HG02623 (cell line): ENCODE results near the gene SNX32.
A peak's percentile ranks its signal among the peaks of the same experiment; 100 is the strongest.

Experiments
- ATAC-seq: cut with Tn5 transposase; IDR thresholded peaks from one replicate; pipeline ENCODE4 v1.9.1; 2021; ENCODE audit warnings: moderate library complexity; ENCODE audit not compliant: unreplicated experiment

SNX32 gene

GRCh38 chr11:65796726-65797601 is 36.8 kb upstream of the SNX32 start:
- no peak for ATAC-seq

- no peak for ATAC-seq
Measured at GRCh38 chr11:65797711-65798110, 36.1 kb upstream of the SNX32 start.

- ATAC-seq: no peak
Measured at GRCh38 chr11:65798882-65799281, 34.9 kb upstream of the SNX32 start.

GRCh38 chr11:65801153-65801987 is 32.4 kb upstream of the SNX32 start:
- no peak for ATAC-seq

- peak; percentile 71 for ATAC-seq
Measured at GRCh38 chr11:65802841-65803240, 30.9 kb upstream of the SNX32 start.

GRCh38 chr11:65803797-65804492 is 29.8 kb upstream of the SNX32 start:
- no peak for ATAC-seq

- no peak for ATAC-seq
Measured at GRCh38 chr11:65806979-65807378, 26.8 kb upstream of the SNX32 start.

GRCh38 chr11:65808744-65809341 is 24.9 kb upstream of the SNX32 start:
- no peak for ATAC-seq

GRCh38 chr11:65809496-65809895 is 24.3 kb upstream of the SNX32 start:
- no peak for ATAC-seq

GRCh38 chr11:65810046-65810868 is 23.5 kb upstream of the SNX32 start:
- no peak for ATAC-seq

GRCh38 chr11:65811764-65812475 is 21.8 kb upstream of the SNX32 start:
- no peak for ATAC-seq

GRCh38 chr11:65814131-65814985 is 19.4 kb upstream of the SNX32 start:
- ATAC-seq: no peak

GRCh38 chr11:65814986-65815565 is 18.7 kb upstream of the SNX32 start:
- no peak for ATAC-seq

GRCh38 chr11:65816696-65817095 is 17.1 kb upstream of the SNX32 start:
- ATAC-seq: no peak

- no peak for ATAC-seq
Measured at GRCh38 chr11:65817312-65817834, 16.4 kb upstream of the SNX32 start.

- ATAC-seq: peak; percentile 78
Measured at GRCh38 chr11:65817835-65818680, 15.7 kb upstream of the SNX32 start.

- no peak for ATAC-seq
Measured at GRCh38 chr11:65821107-65821506, 12.7 kb upstream of the SNX32 start.
